Keratinocyte (primary cell): ENCODE results near the gene VPS37B. TPM values are rescaled to one million over a fixed set of nuclear protein-coding genes. Genes with fewer than 3 reads are reported as not detected.

Source experiments
- DNase-seq: peaks from one replicate; pipeline ENCODE4 v3.0.0-alpha.2; 2011; ENCODE audit warnings: low read depth, missing footprints, low spot score
- FAIRE-seq: peaks from 2 replicates; lab custom pipeline; 2011; peaks lifted over from hg19 to GRCh38; lab: Jason Lieb, UNC
- H2AFZ ChIP-seq: 2 replicates; pipeline ENCODE4 v1.6.0; 2012; ENCODE audit warnings: low read length, control low read depth, inconsistent platforms; ENCODE audit not compliant: control insufficient read depth
- H3K27ac ChIP-seq: 2 replicates; pipeline ENCODE4 v1.5.1; 2011; ENCODE audit warnings: low read length; ENCODE audit not compliant: control insufficient read depth, insufficient read depth
- H3K27me3 ChIP-seq: 3 replicates; pipeline ENCODE4 v1.6.0; 2011; ENCODE audit warnings: low read length; ENCODE audit not compliant: control insufficient read depth, insufficient read depth; ENCODE audit errors: extremely low read depth
- H3K36me3 ChIP-seq, 2 experiments: 2 replicates in 1 of 2; 3 replicates in 1 of 2; pipeline ENCODE4 v1.5.1; 2011; ENCODE audit warnings: low read length in 2 of 2, mild to moderate bottlenecking in 1 of 2; ENCODE audit not compliant: control insufficient read depth in 2 of 2, insufficient read depth in 2 of 2; ENCODE audit errors: extremely low read depth in 1 of 2
- H3K4me1 ChIP-seq: 3 replicates; pipeline ENCODE4 v1.5.1; 2011; ENCODE audit warnings: low read length; ENCODE audit not compliant: control insufficient read depth, insufficient read depth; ENCODE audit errors: extremely low read depth
- H3K4me2 ChIP-seq: 3 replicates; pipeline ENCODE4 v1.6.0; 2011; ENCODE audit warnings: low read depth, low read length; ENCODE audit not compliant: control insufficient read depth, insufficient read depth; ENCODE audit errors: extremely low read depth
- H3K4me3 ChIP-seq, 3 experiments: fragments of 200-600 bp in 1 of 3; sonication (generic) in 1 of 3; 2 replicates in 2 of 3; 3 replicates in 1 of 3; pipeline ENCODE4 v1.5.1; 2011 to 2016; ENCODE audit warnings: low read length in 3 of 3, mild to moderate bottlenecking in 3 of 3, control low read depth in 2 of 3, inconsistent platforms in 1 of 3, low read depth in 1 of 3, mixed read lengths in 1 of 3, mixed run types in 1 of 3, moderate library complexity in 1 of 3; ENCODE audit not compliant: control insufficient read depth in 2 of 3, insufficient read depth in 2 of 3; ENCODE audit errors: extremely low read depth in 1 of 3
- H3K79me2 ChIP-seq: 2 replicates; pipeline ENCODE4 v1.6.0; 2012; ENCODE audit warnings: low read length; ENCODE audit not compliant: control insufficient read depth, insufficient read depth
- H3K9ac ChIP-seq: 3 replicates; pipeline ENCODE4 v1.6.0; 2011; ENCODE audit warnings: low read length; ENCODE audit not compliant: control insufficient read depth, insufficient read depth; ENCODE audit errors: extremely low read depth
- H3K9me1 ChIP-seq: 3 replicates; pipeline ENCODE4 v1.6.0; 2011; ENCODE audit warnings: low read length; ENCODE audit not compliant: control insufficient read depth, insufficient read depth; ENCODE audit errors: extremely low read depth
- H3K9me3 ChIP-seq: 2 replicates; pipeline ENCODE4 v1.5.1; 2012; ENCODE audit warnings: low read depth, low read length; ENCODE audit not compliant: control insufficient read depth
- H4K20me1 ChIP-seq: 3 replicates; pipeline ENCODE4 v1.6.0; 2011; ENCODE audit warnings: low read length; ENCODE audit not compliant: control insufficient read depth, insufficient read depth; ENCODE audit errors: extremely low read depth
- CTCF ChIP-seq, 3 experiments: IDR thresholded peaks in 1 of 3; conservative IDR thresholded peaks in 1 of 3; optimal IDR thresholded peaks in 1 of 3; 2 replicates in 2 of 3; 3 replicates in 1 of 3; pipeline versions ENCODE3 to v1.5.1; 2011; ENCODE audit warnings: low read length in 3 of 3, mild to moderate bottlenecking in 3 of 3, moderate library complexity in 2 of 3, control low read depth in 1 of 3, inconsistent platforms in 1 of 3; ENCODE audit not compliant: insufficient read depth in 2 of 3; ENCODE audit errors: extremely low read depth in 1 of 3
- EZH2 ChIP-seq: IDR thresholded peaks from one replicate; pipeline ENCODE4 v1.6.1; 2012; ENCODE audit warnings: inconsistent platforms, mild to moderate bottlenecking, low read length, moderate library complexity
- dilution Hi-C: fragments of 300-500 bp; cut with MboI; formaldehyde crosslinking; loops from one replicate; pipeline ENCODE4 v1.7.0; 2020; ENCODE audit warnings: low sequenced_read_pairs; ENCODE audit not compliant: extremely low pct_ligation_motif_present
- polyA plus RNA-seq, 5 experiments: library from polyadenylated mRNA; depleted of rRNA in 3 of 5; stranded (reverse) in 3 of 5; stranded (forward) in 1 of 5; unstranded in 1 of 5; fragments of >200 nt; gene quantifications; 1 replicate in 1 of 5; 2 replicates in 3 of 5; 3 replicates in 1 of 5; pipeline versions ENCODE4 v1.2.1 to v1.2.3, GENCODE V29; 2011 to 2012; ENCODE audit warnings: missing spikeins in 2 of 5, low read depth in 1 of 5, low replicate concordance in 1 of 5

The VPS37B gene
- polyA plus RNA-seq, 1 donor (not counting 4 experiments of a cell fraction or from before 2014, with no cell fraction given): 34.1 TPM

- Histone ChIP-seq H3K9me1 (peaks cover 2% of the 10 kb centered on the region), H3K4me1 (peaks cover 32% of the 10 kb centered on the region), H3K79me2 (peaks cover 93% of the 10 kb centered on the region), H3K27ac (no peak overlapping the region), H3K9ac (no peak overlapping the region), H2AFZ (no peak overlapping the region), H3K36me3 (peaks cover 13 to 22% of the 10 kb centered on the region in 2 experiments), H4K20me1 (peaks cover 23% of the 10 kb centered on the region), H3K9me3 (no peaks in the 10 kb centered on the region), H3K4me3 (no peak overlapping the region), H3K4me2 (no peak overlapping the region), H3K27me3 (no peaks in the 10 kb centered on the region)
- DNase-seq: no peak
- no peak for FAIRE-seq
- no peak for TF ChIP-seq CTCF (optimal IDR thresholded peaks at IDR 0.05 in 1 of 3, IDR thresholded peaks at IDR 0.05 in 1 of 3, conservative IDR thresholded peaks at IDR 0.05 in 1 of 3; ENCODE audit: extremely low read depth in 1 of 3, insufficient read depth in 2 of 3, low read length in 3 of 3)
- no peak for TF ChIP-seq EZH2
- dilution Hi-C loops: no loop called here
Observed at GRCh38 chr12:122882908-122883558, 12.9 kb downstream of the VPS37B start.

GRCh38 chr12:122880668-122881067 is 15.3 kb downstream of the VPS37B start:
- Histone ChIP-seq H3K27ac (no peak overlapping the region), H3K36me3 (peaks cover 15 to 37% of the 10 kb centered on the region in 2 experiments), H3K9me3 (no peaks in the 10 kb centered on the region), H4K20me1 (peaks cover 26% of the 10 kb centered on the region), H2AFZ (no peak overlapping the region), H3K79me2 (peaks cover 98% of the 10 kb centered on the region), H3K4me2 (no peak overlapping the region), H3K9me1 (peaks cover 8% of the 10 kb centered on the region), H3K9ac (no peak overlapping the region), H3K4me3 (no peak overlapping the region), H3K27me3 (no peaks in the 10 kb centered on the region), H3K4me1 (peaks cover 14% of the 10 kb centered on the region)
- dilution Hi-C loops: no loop called here
- DNase-seq: no peak
- FAIRE-seq: no peak
- TF ChIP-seq EZH2 (no peak), CTCF (optimal IDR thresholded peaks at IDR 0.05 in 1 of 3, IDR thresholded peaks at IDR 0.05 in 1 of 3, conservative IDR thresholded peaks at IDR 0.05 in 1 of 3; ENCODE audit: extremely low read depth in 1 of 3, insufficient read depth in 2 of 3, low read length in 3 of 3) (peak; percentile 24 to 64 (median 51))
